Neural cell (in vitro differentiated cells): ENCODE results near the gene ZC3H7A. TPM values are rescaled to one million over a fixed set of nuclear protein-coding genes. Genes with fewer than 3 reads are reported as not detected.

Experiments
- H2AFZ ChIP-seq: fragments of 200-600, 300-800 bp; sonication (generic), shearing (Covaris generic); 2 replicates; pipeline ENCODE4 v1.6.0; 2014; ENCODE audit warnings: low read depth, mild to moderate bottlenecking, antibody characterized with exemption, low read length, moderate library complexity
- H3F3A ChIP-seq: fragments of 200-600 bp; shearing (Covaris generic); 2 replicates; pipeline ENCODE4 v1.6.1; 2016; ENCODE audit warnings: mild to moderate bottlenecking, moderate library complexity, mixed read lengths, antibody characterized with exemption, low read length; ENCODE audit not compliant: insufficient read depth, poor library complexity, severe bottlenecking
- H3K27ac ChIP-seq: fragments of 200-600, 300-800 bp; sonication (generic), shearing (Covaris generic); 2 replicates; pipeline ENCODE4 v1.5.1; 2014; ENCODE audit warnings: mild to moderate bottlenecking, low read length, moderate library complexity
- H3K27me3 ChIP-seq: fragments of 300-800, 200-600 bp; sonication (generic), shearing (Covaris generic); 2 replicates; pipeline ENCODE4 v1.6.0; 2014; ENCODE audit warnings: mild to moderate bottlenecking, low read depth, low read length, moderate library complexity; ENCODE audit not compliant: insufficient read depth
- H3K36me3 ChIP-seq: fragments of 300-800, 200-600 bp; sonication (generic), shearing (Covaris generic); 2 replicates; pipeline ENCODE4 v1.5.1; 2014; ENCODE audit warnings: mild to moderate bottlenecking, antibody characterized with exemption, low read length, moderate library complexity; ENCODE audit not compliant: insufficient read depth
- H3K4me2 ChIP-seq: fragments of 300-800, 200-600 bp; sonication (generic), shearing (Covaris generic); 2 replicates; pipeline ENCODE4 v1.6.0; 2014; ENCODE audit warnings: mild to moderate bottlenecking, low read length
- H3K4me3 ChIP-seq: fragments of 300-800, 200-600 bp; sonication (generic), shearing (Covaris generic); 2 replicates; pipeline ENCODE4 v1.5.1; 2014; ENCODE audit warnings: mild to moderate bottlenecking, low read length, moderate library complexity
- H3K79me2 ChIP-seq: fragments of 200-600 bp; shearing (Covaris generic); replicated peaks from 2 replicates; pipeline ENCODE4 v1.6.0; 2014; ENCODE audit warnings: mild to moderate bottlenecking, low read length, moderate library complexity; ENCODE audit not compliant: insufficient read depth
- H3K9ac ChIP-seq: fragments of 300-800, 200-600 bp; sonication (generic), shearing (Covaris generic); 2 replicates; pipeline ENCODE4 v1.6.1; 2016; ENCODE audit warnings: mild to moderate bottlenecking, low read length, mixed read lengths
- H3K9me2 ChIP-seq: fragments of 200-600 bp; shearing (Covaris generic); 2 replicates; pipeline ENCODE4 v1.6.1; 2016; ENCODE audit warnings: mild to moderate bottlenecking, low read length, mixed read lengths; ENCODE audit not compliant: insufficient read depth
- H3K9me3 ChIP-seq: fragments of 200-600, 300-800 bp; sonication (generic), shearing (Covaris generic); 2 replicates; pipeline ENCODE4 v1.6.1; 2016; ENCODE audit warnings: mild to moderate bottlenecking, mixed run types, low read length, moderate library complexity, mixed read lengths
- H4K20me1 ChIP-seq: fragments of 200-600 bp; shearing (Covaris generic); 2 replicates; pipeline ENCODE4 v1.6.1; 2016; ENCODE audit warnings: mild to moderate bottlenecking, mixed run types; ENCODE audit not compliant: insufficient read depth
- CTCF ChIP-seq: fragments of 450-650 bp; IDR thresholded peaks from 2 replicates; pipeline ENCODE4 v1.5.1; 2014; ENCODE audit warnings: antibody characterized with exemption, mild to moderate bottlenecking, moderate library complexity; ENCODE audit not compliant: poor library complexity, severe bottlenecking
- EP300 ChIP-seq: fragments of 450-650 bp; conservative IDR thresholded peaks from 2 replicates; pipeline ENCODE4 v1.6.1; 2014; ENCODE audit warnings: antibody characterized with exemption, mild to moderate bottlenecking, moderate library complexity; ENCODE audit not compliant: poor library complexity, severe bottlenecking
- EZH2 ChIP-seq: fragments of 200-600, 300-800 bp; shearing (Covaris generic), sonication (generic); IDR thresholded peaks from 2 replicates; pipeline ENCODE4 v1.6.1; 2014; ENCODE audit warnings: antibody characterized with exemption, low read length, borderline replicate concordance, mild to moderate bottlenecking; ENCODE audit not compliant: insufficient read depth, poor library complexity, severe bottlenecking
- MXI1 ChIP-seq: fragments of 450-650 bp; conservative IDR thresholded peaks from 2 replicates; pipeline ENCODE4 v1.6.1; 2014; ENCODE audit warnings: antibody characterized with exemption, mild to moderate bottlenecking; ENCODE audit not compliant: poor library complexity, severe bottlenecking
- POLR2AphosphoS5 ChIP-seq: IDR thresholded peaks from 2 replicates; pipeline ENCODE4 v1.6.1; 2012
- RAD21 ChIP-seq: fragments of 450-650 bp; conservative IDR thresholded peaks from 2 replicates; pipeline ENCODE4 v1.6.1; 2014; ENCODE audit warnings: antibody characterized with exemption, mild to moderate bottlenecking, moderate library complexity
- SMC3 ChIP-seq: fragments of 450-650 bp; conservative IDR thresholded peaks from 2 replicates; pipeline ENCODE4 v1.6.1; 2014; ENCODE audit warnings: antibody characterized with exemption, mild to moderate bottlenecking, moderate library complexity; ENCODE audit not compliant: poor library complexity
- TAF1 ChIP-seq: IDR thresholded peaks from 2 replicates; pipeline ENCODE4 v1.6.1; 2012; ENCODE audit warnings: low read depth
- polyA plus RNA-seq: library from polyadenylated mRNA; depleted of rRNA; stranded (reverse); fragments of >200 nt; gene quantifications from 2 replicates; pipeline ENCODE4 v1.2.3, GENCODE V29; 2014
- TF ChIP-seq, protein P1 (sequence below): IDR thresholded peaks from 2 replicates; pipeline ENCODE4 v1.6.1; 2012; ENCODE audit warnings: borderline replicate concordance

Gene ZC3H7A
- polyA plus RNA-seq, 1 donor from 2014 or later, result 67.7 TPM

- Histone ChIP-seq H4K20me1 (no peaks in the 10 kb centered on the region), H3K4me2 (no peak overlapping the region), H3K27me3 (no peaks in the 10 kb centered on the region), H3K9ac (no peak overlapping the region), H2AFZ (no peak overlapping the region), H3K36me3 (no peaks in the 10 kb centered on the region), H3F3A (no peaks in the 10 kb centered on the region), H3K9me2 (no peaks in the 10 kb centered on the region), H3K79me2 (no peaks in the 10 kb centered on the region), H3K27ac (no peak overlapping the region), H3K9me3 (no peaks in the 10 kb centered on the region), H3K4me3 (no peak overlapping the region)
- no peak for TF ChIP-seq EZH2
- TF ChIP-seq, protein P1, sequence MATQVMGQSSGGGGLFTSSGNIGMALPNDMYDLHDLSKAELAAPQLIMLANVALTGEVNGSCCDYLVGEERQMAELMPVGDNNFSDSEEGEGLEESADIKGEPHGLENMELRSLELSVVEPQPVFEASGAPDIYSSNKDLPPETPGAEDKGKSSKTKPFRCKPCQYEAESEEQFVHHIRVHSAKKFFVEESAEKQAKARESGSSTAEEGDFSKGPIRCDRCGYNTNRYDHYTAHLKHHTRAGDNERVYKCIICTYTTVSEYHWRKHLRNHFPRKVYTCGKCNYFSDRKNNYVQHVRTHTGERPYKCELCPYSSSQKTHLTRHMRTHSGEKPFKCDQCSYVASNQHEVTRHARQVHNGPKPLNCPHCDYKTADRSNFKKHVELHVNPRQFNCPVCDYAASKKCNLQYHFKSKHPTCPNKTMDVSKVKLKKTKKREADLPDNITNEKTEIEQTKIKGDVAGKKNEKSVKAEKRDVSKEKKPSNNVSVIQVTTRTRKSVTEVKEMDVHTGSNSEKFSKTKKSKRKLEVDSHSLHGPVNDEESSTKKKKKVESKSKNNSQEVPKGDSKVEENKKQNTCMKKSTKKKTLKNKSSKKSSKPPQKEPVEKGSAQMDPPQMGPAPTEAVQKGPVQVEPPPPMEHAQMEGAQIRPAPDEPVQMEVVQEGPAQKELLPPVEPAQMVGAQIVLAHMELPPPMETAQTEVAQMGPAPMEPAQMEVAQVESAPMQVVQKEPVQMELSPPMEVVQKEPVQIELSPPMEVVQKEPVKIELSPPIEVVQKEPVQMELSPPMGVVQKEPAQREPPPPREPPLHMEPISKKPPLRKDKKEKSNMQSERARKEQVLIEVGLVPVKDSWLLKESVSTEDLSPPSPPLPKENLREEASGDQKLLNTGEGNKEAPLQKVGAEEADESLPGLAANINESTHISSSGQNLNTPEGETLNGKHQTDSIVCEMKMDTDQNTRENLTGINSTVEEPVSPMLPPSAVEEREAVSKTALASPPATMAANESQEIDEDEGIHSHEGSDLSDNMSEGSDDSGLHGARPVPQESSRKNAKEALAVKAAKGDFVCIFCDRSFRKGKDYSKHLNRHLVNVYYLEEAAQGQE, result no peak
- TF ChIP-seq TAF1, result no peak
- TF ChIP-seq RAD21, result no peak
- no peak for TF ChIP-seq POLR2AphosphoS5
- TF ChIP-seq MXI1, result no peak
- no peak for TF ChIP-seq SMC3
- TF ChIP-seq CTCF, result no peak
- no peak for TF ChIP-seq EP300
These were observed 77.3 kb downstream of the ZC3H7A start for GRCh38 chr16:11719762-11720161.

- no peaks in the 10 kb centered on the region for H3F3A ChIP-seq
- H3K27me3 ChIP-seq, result no peaks in the 10 kb centered on the region
- no peaks in the 10 kb centered on the region for H4K20me1 ChIP-seq
- no peaks in the 10 kb centered on the region for H3K9me2 ChIP-seq
- H3K9me3 ChIP-seq, result no peaks in the 10 kb centered on the region
- H3K36me3 ChIP-seq, result no peaks in the 10 kb centered on the region
- H3K4me2 ChIP-seq, result no peak overlapping the region
- TF ChIP-seq POLR2AphosphoS5, result no peak
- no peak for TF ChIP-seq EP300
- TF ChIP-seq, protein P1, result no peak
- TF ChIP-seq SMC3, result no peak
- TF ChIP-seq MXI1, result no peak
- TF ChIP-seq EZH2, result no peak
- no peak for TF ChIP-seq CTCF
- TF ChIP-seq TAF1, result no peak
- no peak for TF ChIP-seq RAD21
- H3K79me2 ChIP-seq, result no peaks in the 10 kb centered on the region
- no peak overlapping the region for H3K27ac ChIP-seq
- no peak overlapping the region for H3K9ac ChIP-seq
- H2AFZ ChIP-seq, result no peak overlapping the region
- no peak overlapping the region for H3K4me3 ChIP-seq
These were observed 77.9 kb downstream of the ZC3H7A start for GRCh38 chr16:11719171-11719570.
